Measurements from ENCODE around the gene OR4A16.

OR4A16 gene, protein sequence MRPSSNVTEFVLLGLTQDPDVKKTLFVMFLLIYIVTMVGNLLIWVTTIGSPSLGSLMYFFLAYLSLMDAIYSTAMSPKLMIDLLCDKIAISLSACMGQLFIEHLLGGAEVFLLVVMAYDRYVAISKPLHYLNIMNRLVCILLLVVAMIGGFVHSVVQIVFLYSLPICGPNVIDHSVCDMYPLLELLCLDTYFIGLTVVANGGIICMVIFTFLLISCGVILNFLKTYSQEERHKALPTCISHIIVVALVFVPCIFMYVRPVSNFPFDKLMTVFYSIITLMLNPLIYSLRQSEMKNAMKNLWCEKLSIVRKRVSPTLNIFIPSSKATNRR

DNA sequence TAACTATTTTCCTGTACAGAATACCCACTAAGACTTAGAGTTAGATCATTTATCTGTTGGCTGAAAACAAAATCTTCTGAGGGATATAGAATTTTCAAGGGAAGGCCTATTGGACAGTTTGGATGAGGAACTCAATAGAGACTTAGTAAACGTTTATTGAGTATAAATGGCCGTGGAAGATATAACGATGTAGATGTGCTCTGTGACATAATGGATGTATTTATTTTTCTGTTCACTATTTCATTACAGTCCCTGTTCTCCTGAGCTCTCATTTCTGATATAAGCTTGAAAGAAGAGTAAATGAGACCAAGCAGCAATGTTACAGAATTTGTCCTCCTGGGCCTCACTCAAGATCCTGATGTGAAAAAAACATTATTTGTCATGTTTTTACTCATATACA lies at the start of gene OR4A16:
TSS of gene OR4A16 (plus strand) at position 301 of the 400 bp plus-strand sequence. CDS start at position 301, 0 bp downstream.
- no peak for DNase-seq (ENCODE audit: low read depth)

DNA sequence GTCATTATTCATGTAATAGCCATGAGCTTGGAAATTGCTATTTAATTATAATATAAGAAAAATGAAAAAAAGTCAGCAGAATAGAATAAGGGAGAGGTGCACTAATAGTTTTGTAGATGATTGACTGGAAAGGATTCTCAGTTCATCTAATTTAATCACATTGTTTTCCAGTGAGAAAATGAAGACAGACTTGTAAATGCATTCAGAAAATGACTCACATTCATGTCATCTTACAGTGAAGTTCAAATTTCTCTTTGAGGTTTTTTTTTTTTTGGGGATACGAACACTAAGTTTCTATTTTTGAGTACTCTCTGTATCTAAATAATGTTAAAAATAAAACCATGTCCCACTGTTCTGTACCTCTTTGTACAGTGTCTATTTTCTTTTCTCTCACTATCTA lies 18.5 kb upstream of the OR4A16 start:
- no peak for DNase-seq (ENCODE audit: low read depth)

DNA sequence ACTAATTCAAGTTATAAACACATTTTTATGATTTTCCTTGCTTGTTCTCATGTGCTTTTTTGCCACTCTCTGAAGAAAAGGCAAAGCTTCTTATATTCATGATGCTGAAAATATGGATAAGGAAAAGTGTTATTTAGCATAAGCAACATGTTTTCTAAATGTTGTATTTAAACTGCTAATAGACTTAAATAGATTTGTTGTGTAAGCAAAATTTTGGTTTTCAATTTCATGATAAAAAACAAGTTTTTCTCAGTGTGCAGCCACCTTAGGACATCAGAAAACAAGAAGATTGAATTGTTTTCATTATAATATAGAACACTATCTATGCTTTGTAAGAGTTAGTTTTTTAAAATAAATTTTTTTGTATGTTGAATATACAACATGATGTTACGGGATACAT lies 2.3 kb downstream of the OR4A16 start:
- no peak for DNase-seq (ENCODE audit: low read depth)

DNA sequence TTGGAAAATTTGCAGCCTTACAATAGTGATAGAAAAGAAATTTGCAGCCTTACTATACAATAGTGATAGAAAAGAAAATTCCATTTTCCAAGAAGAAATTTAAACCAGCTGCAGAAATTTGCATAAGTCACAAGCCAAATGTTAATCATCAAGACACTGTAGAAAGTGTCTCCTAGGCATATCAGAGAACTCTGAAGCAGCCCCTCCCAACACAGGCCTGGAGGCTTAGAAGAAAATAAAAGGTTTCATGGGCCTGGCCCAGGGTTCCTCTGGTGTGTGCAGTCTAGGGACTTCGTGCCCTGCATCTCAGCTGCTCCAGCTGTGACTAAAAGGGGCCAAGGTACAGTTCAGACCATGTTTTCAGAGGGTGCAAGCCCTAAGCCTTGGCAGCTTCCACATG lies 6.0 kb downstream of the OR4A16 start:
- no peak for DNase-seq (ENCODE audit: low read depth)

DNA sequence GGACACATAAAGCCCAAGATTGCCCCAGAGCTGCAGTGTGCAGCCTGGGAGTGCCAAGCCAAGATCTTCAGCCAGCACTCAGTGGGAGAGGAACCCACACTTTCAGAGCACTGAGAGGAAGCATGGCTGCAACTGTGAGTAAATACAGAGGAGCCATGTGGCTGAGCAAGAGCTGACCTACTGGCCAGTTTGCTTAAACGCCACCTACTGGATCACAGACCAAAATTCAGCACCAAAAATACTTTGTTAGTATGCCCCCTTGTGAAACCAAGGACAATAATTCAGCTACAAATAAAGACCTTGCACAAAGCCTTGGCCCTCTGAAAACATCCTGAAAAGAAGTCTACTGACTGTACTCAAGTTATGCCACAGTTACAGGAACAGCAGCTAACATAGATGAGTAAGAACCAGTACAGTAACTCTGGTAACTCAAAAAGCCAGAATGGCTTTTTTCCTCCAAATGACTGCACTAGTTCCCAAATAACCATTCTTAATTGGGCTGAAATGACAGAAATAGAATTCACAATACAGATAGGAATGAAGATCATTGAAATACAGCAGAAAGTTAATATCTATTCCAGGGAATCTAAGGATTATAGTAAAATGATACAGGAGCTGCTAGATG lies 14.7 kb downstream of the OR4A16 start:
- peak; percentile 0 for DNase-seq (ENCODE audit: low read depth)

DNA sequence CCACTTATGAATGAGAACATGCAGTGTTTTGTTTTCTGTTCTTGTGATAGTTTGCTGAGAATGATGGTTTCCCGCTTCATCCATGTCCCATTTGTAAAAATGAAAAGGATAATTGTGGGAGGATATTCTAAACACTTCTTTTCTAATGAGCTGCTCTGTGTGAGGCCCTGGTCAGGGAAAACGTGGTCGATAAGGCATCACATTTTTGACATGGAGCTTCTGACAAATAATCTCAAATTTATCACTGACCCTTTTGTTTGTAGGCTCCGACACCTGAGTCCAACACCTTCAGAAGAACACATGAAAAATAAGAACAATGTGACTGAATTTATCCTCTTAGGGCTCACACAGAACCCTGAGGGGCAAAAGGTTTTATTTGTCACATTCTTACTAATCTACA lies 24.7 kb downstream of the OR4A16 start, which contains the start of gene OR4A15:
TSS of gene OR4A15 (plus strand) at position 301 of the 400 bp plus-strand sequence. CDS start at position 301, 0 bp downstream.
- no peak for DNase-seq (ENCODE audit: low read depth)

Data from CMK (cell line).